Measurements from ENCODE around the gene UNC45A.
"Not testable (repeated sequence)": the region's sequence is repeated elsewhere in the genome, so short reads cannot be mapped to it uniquely, and the experiment has no call there.

DNA sequence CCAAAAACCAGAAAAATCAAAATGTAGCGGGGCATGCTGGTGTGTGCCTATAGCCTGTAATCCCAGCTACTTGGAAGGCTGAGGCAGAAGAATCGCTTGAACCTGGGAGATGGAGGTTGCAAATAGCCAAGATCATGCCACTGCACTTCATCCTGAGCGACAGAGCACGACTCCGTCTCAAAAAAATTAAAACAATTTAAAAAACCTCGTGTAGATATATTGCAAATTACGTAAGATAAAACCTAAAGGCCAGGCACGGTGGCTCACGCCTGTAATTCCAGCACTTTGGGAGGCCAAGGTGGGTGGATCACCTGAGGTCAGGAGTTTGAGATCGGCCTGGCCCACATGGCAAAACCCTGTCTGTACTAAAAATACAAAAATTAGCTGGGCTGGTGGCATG lies 8.3 kb upstream of the UNC45A start:
- TF ChIP-seq, protein P1, sequence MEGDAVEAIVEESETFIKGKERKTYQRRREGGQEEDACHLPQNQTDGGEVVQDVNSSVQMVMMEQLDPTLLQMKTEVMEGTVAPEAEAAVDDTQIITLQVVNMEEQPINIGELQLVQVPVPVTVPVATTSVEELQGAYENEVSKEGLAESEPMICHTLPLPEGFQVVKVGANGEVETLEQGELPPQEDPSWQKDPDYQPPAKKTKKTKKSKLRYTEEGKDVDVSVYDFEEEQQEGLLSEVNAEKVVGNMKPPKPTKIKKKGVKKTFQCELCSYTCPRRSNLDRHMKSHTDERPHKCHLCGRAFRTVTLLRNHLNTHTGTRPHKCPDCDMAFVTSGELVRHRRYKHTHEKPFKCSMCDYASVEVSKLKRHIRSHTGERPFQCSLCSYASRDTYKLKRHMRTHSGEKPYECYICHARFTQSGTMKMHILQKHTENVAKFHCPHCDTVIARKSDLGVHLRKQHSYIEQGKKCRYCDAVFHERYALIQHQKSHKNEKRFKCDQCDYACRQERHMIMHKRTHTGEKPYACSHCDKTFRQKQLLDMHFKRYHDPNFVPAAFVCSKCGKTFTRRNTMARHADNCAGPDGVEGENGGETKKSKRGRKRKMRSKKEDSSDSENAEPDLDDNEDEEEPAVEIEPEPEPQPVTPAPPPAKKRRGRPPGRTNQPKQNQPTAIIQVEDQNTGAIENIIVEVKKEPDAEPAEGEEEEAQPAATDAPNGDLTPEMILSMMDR (IDR thresholded peaks at IDR 0.05; ENCODE audit: low read depth, low read length, missing input control) = not testable (repeated sequence)
- TF ChIP-seq, protein P2, sequence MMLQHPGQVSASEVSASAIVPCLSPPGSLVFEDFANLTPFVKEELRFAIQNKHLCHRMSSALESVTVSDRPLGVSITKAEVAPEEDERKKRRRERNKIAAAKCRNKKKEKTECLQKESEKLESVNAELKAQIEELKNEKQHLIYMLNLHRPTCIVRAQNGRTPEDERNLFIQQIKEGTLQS (IDR thresholded peaks at IDR 0.05) = not testable (repeated sequence)
- not testable (repeated sequence) for TF ChIP-seq RAD21 (IDR thresholded peaks at IDR 0.05)
